ENCODE data around the gene CHD6. TPM values are rescaled to one million over a fixed set of nuclear protein-coding genes. Genes with fewer than 3 reads are reported as not detected.

Gene CHD6
- total RNA-seq, 2 donors from 2014 or later, result 40.9 to 72.0 TPM

GRCh38 chr20:41357424-41358163 is 260.6 kb downstream of the CHD6 start:
- intact Hi-C loops (cut with DNase I), result no loop called here
- H3K4me3 ChIP-seq, result no peak overlapping the region
- no peak for DNase-seq (ENCODE audit: low spot score)
- no peaks in the 10 kb centered on the region for H3K36me3 ChIP-seq
- no peaks in the 10 kb centered on the region for H3K9me3 ChIP-seq
- no peak overlapping the region for H3K27ac ChIP-seq
- no peak for TF ChIP-seq POLR2A (IDR thresholded peaks at IDR 0.05)
- TF ChIP-seq CTCF (IDR thresholded peaks at IDR 0.05), result no peak
- no peak for TF ChIP-seq POLR2AphosphoS5 (IDR thresholded peaks at IDR 0.05)
- H3K27me3 ChIP-seq (replicated peaks; ENCODE audit: insufficient read depth), result no peaks in the 10 kb centered on the region
- H3K4me1 ChIP-seq (replicated peaks), result no peaks in the 10 kb centered on the region
- WGBS, result 84% methylated on average over 11 of the region's 11 CpGs

GRCh38 chr20:41356951-41357350 is 261.2 kb downstream of the CHD6 start:
- TF ChIP-seq CTCF (IDR thresholded peaks at IDR 0.05), result no peak
- TF ChIP-seq POLR2AphosphoS5 (IDR thresholded peaks at IDR 0.05), result no peak
- TF ChIP-seq POLR2A (IDR thresholded peaks at IDR 0.05), result no peak
- H3K4me1 ChIP-seq (replicated peaks), result no peaks in the 10 kb centered on the region
- no peaks in the 10 kb centered on the region for H3K9me3 ChIP-seq
- no peak overlapping the region for H3K4me3 ChIP-seq
- intact Hi-C loops (cut with DNase I), result no loop called here
- no peak for DNase-seq (ENCODE audit: low spot score)
- 81% methylated on average over 12 of the region's 13 CpGs for WGBS
- H3K36me3 ChIP-seq, result no peaks in the 10 kb centered on the region
- no peaks in the 10 kb centered on the region for H3K27me3 ChIP-seq (replicated peaks; ENCODE audit: insufficient read depth)
- H3K27ac ChIP-seq, result no peak overlapping the region

GRCh38 chr20:41355598-41356203 is 262.5 kb downstream of the CHD6 start:
- H3K4me1 ChIP-seq (replicated peaks), result no peaks in the 10 kb centered on the region
- intact Hi-C loops (cut with DNase I), result no loop called here
- no peaks in the 10 kb centered on the region for H3K27me3 ChIP-seq (replicated peaks; ENCODE audit: insufficient read depth)
- TF ChIP-seq POLR2A (IDR thresholded peaks at IDR 0.05) (no peak), POLR2AphosphoS5 (IDR thresholded peaks at IDR 0.05) (no peak), CTCF (IDR thresholded peaks at IDR 0.05) (no peak)
- 92% methylated on average over 5 of the region's 7 CpGs for WGBS
- H3K9me3 ChIP-seq, result no peaks in the 10 kb centered on the region
- no peak overlapping the region for H3K27ac ChIP-seq
- no peak overlapping the region for H3K4me3 ChIP-seq
- DNase-seq (ENCODE audit: low spot score), result no peak
- H3K36me3 ChIP-seq, result no peaks in the 10 kb centered on the region

GRCh38 chr20:41355192-41355591 is 263.0 kb downstream of the CHD6 start:
- no peak for DNase-seq (ENCODE audit: low spot score)
- no peak overlapping the region for H3K27ac ChIP-seq
- H3K4me3 ChIP-seq, result no peak overlapping the region
- TF ChIP-seq CTCF (IDR thresholded peaks at IDR 0.05), result no peak
- no peak for TF ChIP-seq POLR2A (IDR thresholded peaks at IDR 0.05)
- TF ChIP-seq POLR2AphosphoS5 (IDR thresholded peaks at IDR 0.05), result no peak
- 100% methylated on average over 3 of the region's 3 CpGs for WGBS
- H3K36me3 ChIP-seq, result no peaks in the 10 kb centered on the region
- H3K27me3 ChIP-seq (replicated peaks; ENCODE audit: insufficient read depth), result no peaks in the 10 kb centered on the region
- intact Hi-C loops (cut with DNase I), result no loop called here
- no peaks in the 10 kb centered on the region for H3K9me3 ChIP-seq
- no peaks in the 10 kb centered on the region for H3K4me1 ChIP-seq (replicated peaks)

GRCh38 chr20:41353530-41353929 is 264.6 kb downstream of the CHD6 start:
- Histone ChIP-seq H3K36me3 (peaks cover 0 to 5% of the 10 kb centered on the region in 2 donors), H3K27ac (no peak overlapping the region), H3K4me1 (replicated peaks) (no peaks in the 10 kb centered on the region), H3K27me3 (replicated peaks; ENCODE audit: insufficient read depth) (no peaks in the 10 kb centered on the region), H3K9me3 (no peaks in the 10 kb centered on the region), H3K4me3 (no peak overlapping the region)
- DNase-seq (ENCODE audit: low spot score), result no peak
- TF ChIP-seq POLR2AphosphoS5 (IDR thresholded peaks at IDR 0.05) (no peak), POLR2A (IDR thresholded peaks at IDR 0.05) (no peak), CTCF (IDR thresholded peaks at IDR 0.05) (no peak)
- intact Hi-C loops (cut with DNase I), result no loop called here

Data from prostate gland (tissue), 2 donors.